Right atrium auricular region (tissue), 2 donors: ENCODE results near the gene WDR35. TPM values are rescaled to one million over a fixed set of nuclear protein-coding genes. Genes with fewer than 3 reads are reported as not detected.
A peak's percentile ranks its signal among the peaks of the same experiment; 100 is the strongest.

Experiments used
- DNase-seq: peaks from one replicate; pipeline ENCODE4 v3.0.0-alpha.2; 2019; ENCODE audit warnings: low spot score
- H3K27ac ChIP-seq, 2 donors: fragments of 200-600 bp; sonication (generic); 1 replicate in 1 of 2; 2 replicates in 1 of 2; pipeline ENCODE4 v1.5.1; 2016 to 2019
- H3K27me3 ChIP-seq, 2 donors: fragments of 200-600 bp; sonication (generic); one replicate each; pipeline versions ENCODE4 v1.5.1 to v1.6.0; 2017 to 2019
- H3K36me3 ChIP-seq: fragments of 200-600 bp; sonication (generic); one replicate; pipeline ENCODE4 v1.5.1; 2016
- H3K4me1 ChIP-seq, 2 donors: fragments of 200-600 bp; sonication (generic); one replicate each; pipeline versions ENCODE4 v1.5.1 to v1.6.0; 2017 to 2019
- H3K4me3 ChIP-seq, 2 donors: fragments of 200-600 bp; sonication (generic); 1 replicate in 1 of 2; 2 replicates in 1 of 2; pipeline ENCODE4 v1.5.1; 2017 to 2019; ENCODE audit warnings: mild to moderate bottlenecking in 1 of 2, moderate library complexity in 1 of 2
- H3K9me3 ChIP-seq, 2 donors: fragments of 200-600 bp; sonication (generic); one replicate each; pipeline ENCODE4 v1.5.1; 2019
- total RNA-seq, 2 donors: library from RNA; depleted of rRNA; stranded (reverse); fragments of >200 nt; gene quantifications; one replicate each; pipeline ENCODE4 v1.1.0, GENCODE V29; 2016
- TF ChIP-seq, protein P1 (sequence below), 2 donors: fragments of 200-600 bp; sonication (generic); IDR thresholded peaks; one replicate each; pipeline ENCODE4 v1.5.1; 2019; ENCODE audit warnings: antibody characterized with exemption in 2 of 2

WDR35 gene
- total RNA-seq, 2 donors from 2014 or later: 4.1 to 5.0 TPM

DNA sequence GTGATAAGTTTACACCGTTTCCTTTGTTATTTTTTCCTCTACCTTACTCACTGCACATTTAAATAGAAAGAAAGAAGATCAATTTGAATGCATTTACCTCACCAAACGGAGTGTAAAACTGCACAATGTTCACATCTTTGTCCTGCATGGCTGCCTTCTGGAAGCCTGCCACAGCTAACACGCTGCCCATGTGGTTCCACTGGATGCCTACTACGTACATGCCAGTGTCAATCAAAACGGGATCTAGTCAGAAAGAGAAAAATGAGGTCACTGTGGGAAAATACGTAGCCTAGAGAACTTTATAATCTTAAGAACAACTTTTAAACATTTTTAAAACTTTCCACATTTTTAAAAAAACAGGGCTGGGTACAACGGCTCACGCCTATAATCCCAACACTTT lies 16.4 kb downstream of the WDR35 start:
- no peaks in the 10 kb centered on the region for H3K27me3 ChIP-seq
- TF ChIP-seq, protein P1, sequence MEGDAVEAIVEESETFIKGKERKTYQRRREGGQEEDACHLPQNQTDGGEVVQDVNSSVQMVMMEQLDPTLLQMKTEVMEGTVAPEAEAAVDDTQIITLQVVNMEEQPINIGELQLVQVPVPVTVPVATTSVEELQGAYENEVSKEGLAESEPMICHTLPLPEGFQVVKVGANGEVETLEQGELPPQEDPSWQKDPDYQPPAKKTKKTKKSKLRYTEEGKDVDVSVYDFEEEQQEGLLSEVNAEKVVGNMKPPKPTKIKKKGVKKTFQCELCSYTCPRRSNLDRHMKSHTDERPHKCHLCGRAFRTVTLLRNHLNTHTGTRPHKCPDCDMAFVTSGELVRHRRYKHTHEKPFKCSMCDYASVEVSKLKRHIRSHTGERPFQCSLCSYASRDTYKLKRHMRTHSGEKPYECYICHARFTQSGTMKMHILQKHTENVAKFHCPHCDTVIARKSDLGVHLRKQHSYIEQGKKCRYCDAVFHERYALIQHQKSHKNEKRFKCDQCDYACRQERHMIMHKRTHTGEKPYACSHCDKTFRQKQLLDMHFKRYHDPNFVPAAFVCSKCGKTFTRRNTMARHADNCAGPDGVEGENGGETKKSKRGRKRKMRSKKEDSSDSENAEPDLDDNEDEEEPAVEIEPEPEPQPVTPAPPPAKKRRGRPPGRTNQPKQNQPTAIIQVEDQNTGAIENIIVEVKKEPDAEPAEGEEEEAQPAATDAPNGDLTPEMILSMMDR (IDR thresholded peaks at IDR 0.05): no peak
- no peak overlapping the region for H3K27ac ChIP-seq
- H3K4me3 ChIP-seq: no peak overlapping the region
- no peak for DNase-seq
- no peaks in the 10 kb centered on the region for H3K9me3 ChIP-seq
- no peaks in the 10 kb centered on the region for H3K4me1 ChIP-seq
- H3K36me3 ChIP-seq: peaks cover 12% of the 10 kb centered on the region

DNA sequence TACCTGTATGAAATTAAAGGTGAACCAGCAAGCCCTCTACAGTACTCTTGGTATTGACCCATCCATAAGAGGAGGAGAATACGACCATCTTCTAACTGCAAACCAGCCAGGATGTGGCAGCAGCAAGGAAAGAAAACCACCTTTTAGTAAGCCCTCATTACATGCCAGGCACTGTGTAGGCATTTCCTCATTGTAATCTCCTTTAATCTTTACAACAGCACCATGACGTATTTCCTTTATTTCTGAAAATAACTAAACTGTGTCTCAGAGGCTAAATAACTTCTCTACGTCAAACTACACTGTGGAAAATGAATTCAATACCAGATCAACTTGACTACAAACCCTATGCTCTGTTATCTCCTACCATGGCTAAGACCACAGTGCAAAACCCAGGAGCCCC lies 18.2 kb downstream of the WDR35 start:
- TF ChIP-seq, protein P1 (IDR thresholded peaks at IDR 0.05): no peak
- H3K9me3 ChIP-seq: no peaks in the 10 kb centered on the region
- peaks cover 5% of the 10 kb centered on the region for H3K36me3 ChIP-seq
- no peak overlapping the region for H3K4me3 ChIP-seq
- H3K4me1 ChIP-seq: no peaks in the 10 kb centered on the region
- H3K27ac ChIP-seq: no peak overlapping the region
- no peak for DNase-seq
- no peaks in the 10 kb centered on the region for H3K27me3 ChIP-seq

DNA sequence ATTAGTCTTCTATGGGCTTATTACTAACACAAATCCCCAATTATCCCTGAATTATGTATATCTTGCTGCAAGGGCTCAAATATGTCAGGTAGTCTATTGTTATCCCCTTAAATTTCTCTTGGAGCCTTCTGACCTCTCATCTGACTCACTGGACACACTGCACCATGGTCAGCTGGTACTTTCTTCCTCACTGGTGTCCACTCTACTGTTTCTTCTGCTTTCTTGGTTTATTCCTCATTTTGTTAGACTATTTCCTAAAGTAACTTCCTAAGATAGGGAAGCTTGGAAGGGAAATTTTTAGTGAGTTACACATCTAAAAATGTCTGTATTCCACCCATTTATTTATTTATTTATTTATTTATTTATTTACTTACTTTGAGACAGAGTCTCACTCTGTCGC lies 26.5 kb downstream of the WDR35 start:
- peaks cover 12% of the 10 kb centered on the region for H3K36me3 ChIP-seq
- H3K27me3 ChIP-seq: no peaks in the 10 kb centered on the region
- no peak overlapping the region for H3K27ac ChIP-seq
- H3K4me3 ChIP-seq: no peak overlapping the region
- DNase-seq: no peak
- TF ChIP-seq, protein P1 (IDR thresholded peaks at IDR 0.05): no peak
- H3K4me1 ChIP-seq: no peaks in the 10 kb centered on the region
- no peaks in the 10 kb centered on the region for H3K9me3 ChIP-seq

DNA sequence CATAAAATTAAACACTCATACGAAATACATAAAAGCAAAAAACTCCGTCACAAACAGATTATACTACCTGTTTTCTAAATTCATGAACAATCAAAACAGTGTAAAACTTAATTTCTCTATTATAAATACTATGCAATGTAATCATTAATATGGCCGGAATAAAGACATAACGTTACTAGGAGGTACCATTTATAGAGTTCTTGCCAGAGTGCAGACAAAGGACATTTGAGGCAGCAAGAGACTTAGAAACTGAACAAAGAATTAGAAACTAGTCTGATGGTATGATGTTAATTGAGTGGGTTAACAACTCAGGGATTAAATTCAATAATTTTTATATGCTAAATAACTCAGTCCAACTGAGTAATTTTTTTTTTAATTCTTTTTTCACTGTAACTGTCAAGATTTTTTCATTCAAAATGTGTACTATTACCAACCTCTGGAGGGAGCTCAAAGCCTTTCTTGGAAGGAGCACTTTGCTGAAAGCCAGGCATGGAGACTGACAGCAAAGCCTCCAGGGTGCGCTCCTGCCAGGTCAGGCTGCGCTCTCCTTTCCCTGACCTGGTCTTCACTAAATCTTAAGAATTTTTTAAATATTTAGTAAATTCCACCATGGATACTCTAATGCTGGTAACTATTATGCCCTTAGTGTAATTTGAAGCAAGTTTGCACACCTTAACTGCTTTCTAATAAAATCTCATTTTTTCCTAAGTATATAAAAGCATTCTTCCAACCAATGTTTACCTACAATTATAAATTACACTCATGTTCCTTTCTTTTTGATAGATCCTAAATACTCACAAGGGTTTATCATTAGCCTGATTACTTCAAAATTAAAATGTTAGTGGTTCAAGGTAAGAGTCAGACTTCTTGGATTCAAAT lies 34.1 kb downstream of the WDR35 start:
- DNase-seq: no peak
- no peaks in the 10 kb centered on the region for H3K27me3 ChIP-seq
- H3K9me3 ChIP-seq: no peaks in the 10 kb centered on the region
- H3K4me3 ChIP-seq: no peak overlapping the region
- H3K4me1 ChIP-seq: no peaks in the 10 kb centered on the region
- no peaks in the 10 kb centered on the region for H3K36me3 ChIP-seq
- no peak overlapping the region for H3K27ac ChIP-seq
- TF ChIP-seq, protein P1 (IDR thresholded peaks at IDR 0.05): peak; percentile 37 to 80

DNA sequence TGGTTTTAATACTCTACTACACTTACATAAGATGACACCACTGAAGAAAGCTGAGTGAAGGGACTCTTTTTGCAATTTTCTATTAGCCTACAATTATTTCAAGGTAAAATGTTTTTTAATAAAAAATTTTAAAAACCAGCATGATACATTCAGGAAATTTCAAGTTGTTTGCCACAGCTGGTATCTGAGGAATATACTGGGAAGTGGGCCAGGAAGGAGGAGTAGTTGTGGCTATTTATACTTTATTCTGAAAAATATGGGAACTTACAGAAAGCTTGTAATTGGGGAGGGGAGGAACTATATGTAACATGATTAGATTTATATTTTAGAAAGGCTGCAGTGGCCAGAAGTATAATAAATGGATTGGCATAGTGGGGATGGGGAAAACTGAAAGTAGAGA lies 40.8 kb downstream of the WDR35 start:
- no peak overlapping the region for H3K27ac ChIP-seq
- H3K4me1 ChIP-seq: peaks cover 0 to 7% of the 10 kb centered on the region in 2 donors
- no peak overlapping the region for H3K4me3 ChIP-seq
- H3K36me3 ChIP-seq: no peaks in the 10 kb centered on the region
- TF ChIP-seq, protein P1 (IDR thresholded peaks at IDR 0.05): no peak
- no peaks in the 10 kb centered on the region for H3K27me3 ChIP-seq
- H3K9me3 ChIP-seq: no peaks in the 10 kb centered on the region
- no peak for DNase-seq
